Erythroblast (primary cell): Measurements from ENCODE around the gene NDRG4.

Experiments
- DNase-seq, 2 experiments: peaks; one replicate each; lab custom pipeline; 2025; lab: John Stamatoyannopoulos, UW
- GATA1 ChIP-seq: IDR thresholded peaks from 2 replicates; pipeline ENCODE4 v1.6.1; 2011; ENCODE audit warnings: low read depth, mild to moderate bottlenecking, control low read depth, low read length, moderate library complexity
- POLR2A ChIP-seq: IDR thresholded peaks from 2 replicates; pipeline ENCODE4 v1.6.1; 2011; ENCODE audit warnings: mild to moderate bottlenecking, low read length

Gene NDRG4

GRCh38 chr16:58499615-58500351, at the start of gene NDRG4:
TSS of gene NDRG4 (plus strand) at chr16:58500143. CDS start at chr16:58500249, 106 bp downstream.
- peak; percentile 38 to 55 for DNase-seq
- no peak for TF ChIP-seq GATA1

GRCh38 chr16:58450590-58450989, 49.4 kb upstream of the NDRG4 start:
- no peak for DNase-seq
- TF ChIP-seq GATA1 (no peak), POLR2A (no peak)

GRCh38 chr16:58451265-58451689, 48.7 kb upstream of the NDRG4 start:
- no peak for DNase-seq
- TF ChIP-seq POLR2A (no peak), GATA1 (no peak)

GRCh38 chr16:58451945-58452401, 48.0 kb upstream of the NDRG4 start:
- TF ChIP-seq GATA1 (no peak), POLR2A (no peak)
- peak; percentile 44 to 55 for DNase-seq

- no peak for DNase-seq
- TF ChIP-seq GATA1 = no peak
- no peak for TF ChIP-seq POLR2A
Measured at GRCh38 chr16:58452640-58453039, 47.3 kb upstream of the NDRG4 start.

- TF ChIP-seq GATA1 (no peak), POLR2A (no peak)
- DNase-seq = no peak
Measured at GRCh38 chr16:58454178-58454577, 45.8 kb upstream of the NDRG4 start.

GRCh38 chr16:58454856-58455255, 45.1 kb upstream of the NDRG4 start:
- no peak for TF ChIP-seq GATA1
- no peak for TF ChIP-seq POLR2A
- DNase-seq = no peak

GRCh38 chr16:58455750-58456149, 44.2 kb upstream of the NDRG4 start:
- TF ChIP-seq GATA1 = no peak
- no peak for TF ChIP-seq POLR2A
- DNase-seq = no peak

GRCh38 chr16:58456193-58456592, 43.8 kb upstream of the NDRG4 start:
- DNase-seq = peak; percentile 30 to 74
- TF ChIP-seq POLR2A (no peak), GATA1 (no peak)

GRCh38 chr16:58458606-58459343, 41.2 kb upstream of the NDRG4 start:
- no peak for TF ChIP-seq POLR2A
- TF ChIP-seq GATA1 = no peak
- DNase-seq = no peak

- TF ChIP-seq GATA1 (no peak), POLR2A (peak; percentile 19)
- DNase-seq = peak; percentile 15 to 57
Measured at GRCh38 chr16:58459344-58460218, 40.4 kb upstream of the NDRG4 start.

- no peak for DNase-seq
- no peak for TF ChIP-seq GATA1
- no peak for TF ChIP-seq POLR2A
Measured at GRCh38 chr16:58460219-58460610, 39.7 kb upstream of the NDRG4 start.

- TF ChIP-seq POLR2A (no peak), GATA1 (no peak)
- peak in 1 of 2 experiments; percentile 30 for DNase-seq
Measured at GRCh38 chr16:58461056-58461455, 38.9 kb upstream of the NDRG4 start.
